K562 (cell line): Measurements from ENCODE around the gene PLXNA2. TPM values are rescaled to one million over a fixed set of nuclear protein-coding genes. Genes with fewer than 3 reads are reported as not detected.

Experiments
- ATAC-seq: fragments of 200-7000 bp; cut with Tn5 transposase; 3 replicates; pipeline ENCODE4 v1.9.1; 2020; ENCODE audit warnings: moderate library complexity
- BruUV-seq: library from RNA; stranded (reverse); fragments of 400-500 nt; replicated peaks from 2 replicates; lab custom pipeline; 2021; lab: Mats Ljungman, UMichigan
- CTCF ChIA-PET: fragments of 300-600 bp; formaldehyde crosslinking; extraction: SDS; loops from one replicate; lab custom pipeline; 2021; ENCODE audit warnings: low intra/inter-chr PET ratio; lab: Yijun Ruan, JAX
- POLR2A ChIA-PET: fragments of 300-600, 350-650 bp; sonication (Branson Sonifier 250); formaldehyde crosslinking; extraction: SDS; loops from one replicate; lab custom pipeline; 2021; ENCODE audit warnings: antibody characterized with exemption, inconsistent platforms; lab: Yijun Ruan, JAX
- DNase-seq, 4 experiments: peaks; one replicate each; pipeline versions ENCODE4 v3.0.0 to v3.0.0-alpha.2; 2011 to 2018; ENCODE audit warnings: low spot score in 3 of 4, mixed read lengths in 3 of 4; ENCODE audit errors: extremely low read depth in 1 of 4
- FAIRE-seq: peaks from 2 replicates; lab custom pipeline; 2011; peaks lifted over from hg19 to GRCh38; lab: Jason Lieb, UNC
- H2AFZ ChIP-seq: 2 replicates; pipeline ENCODE4 v1.6.0; 2011; ENCODE audit warnings: low read depth, low read length, control low read depth, inconsistent platforms
- H3K27ac ChIP-seq: fragments of 200-600 bp; 3 replicates; pipeline ENCODE4 v1.8.0; 2011; ENCODE audit warnings: low read depth, mild to moderate bottlenecking, control low read depth, inconsistent platforms, low read length, moderate library complexity, mixed read lengths; ENCODE audit errors: extremely low read depth
- H3K27me3 ChIP-seq, 2 experiments: fragments of 300-600 bp in 1 of 2; 2 replicates in 1 of 2; 3 replicates in 1 of 2; pipeline versions ENCODE4 v1.6.0 to v1.8.0; 2011; ENCODE audit warnings: inconsistent platforms in 2 of 2, low read length in 2 of 2, mild to moderate bottlenecking in 1 of 2, mixed read lengths in 1 of 2, moderate library complexity in 1 of 2; ENCODE audit not compliant: control insufficient read depth in 2 of 2, insufficient read depth in 2 of 2
- H3K36me3 ChIP-seq: fragments of 300-600 bp; 3 replicates; pipeline ENCODE4 v1.8.0; 2011; ENCODE audit warnings: mild to moderate bottlenecking, low read length, inconsistent platforms; ENCODE audit not compliant: control insufficient read depth, insufficient read depth
- H3K4me1 ChIP-seq, 2 experiments: fragments of 200-600 bp in 1 of 2; replicated peaks in 1 of 2; 2 replicates in 1 of 2; 3 replicates in 1 of 2; pipeline versions ENCODE4 v1.5.1 to v1.8.0; 2011; ENCODE audit warnings: inconsistent platforms in 2 of 2, low read length in 2 of 2, mild to moderate bottlenecking in 1 of 2, mixed read lengths in 1 of 2, moderate library complexity in 1 of 2; ENCODE audit not compliant: control insufficient read depth in 2 of 2, insufficient read depth in 2 of 2
- H3K4me2 ChIP-seq: 2 replicates; pipeline ENCODE4 v1.6.1; 2011; ENCODE audit warnings: low read length, control low read depth, inconsistent platforms, mixed read lengths; ENCODE audit not compliant: insufficient read depth
- H3K4me3 ChIP-seq: fragments of 200-600 bp; sonication (generic), shearing (Covaris generic); 2 replicates; pipeline ENCODE4 v1.5.1; 2016; ENCODE audit warnings: control low read depth, inconsistent platforms
- H3K79me2 ChIP-seq: fragments of 200-600 bp; 3 replicates; pipeline ENCODE4 v1.8.0; 2011; ENCODE audit warnings: low read length, inconsistent platforms; ENCODE audit not compliant: control insufficient read depth, insufficient read depth
- H3K9ac ChIP-seq, 2 experiments: 2 replicates each; pipeline versions ENCODE4 v1.6.0 to v1.6.1; 2011; ENCODE audit warnings: low read depth in 2 of 2, low read length in 2 of 2, control low read depth in 1 of 2, inconsistent platforms in 1 of 2, mild to moderate bottlenecking in 1 of 2, mixed read lengths in 1 of 2; ENCODE audit not compliant: insufficient read depth in 1 of 2
- H3K9me1 ChIP-seq: one replicate; pipeline ENCODE4 v1.6.0; 2011; ENCODE audit warnings: inconsistent platforms, mild to moderate bottlenecking, low read length, moderate library complexity; ENCODE audit not compliant: control insufficient read depth, insufficient read depth
- H3K9me3 ChIP-seq: replicated peaks from 2 replicates; pipeline ENCODE4 v1.5.1; 2011; ENCODE audit warnings: low read depth, low read length, inconsistent platforms; ENCODE audit not compliant: control insufficient read depth, insufficient read depth
- H4K20me1 ChIP-seq: replicated peaks from 2 replicates; pipeline ENCODE4 v1.6.1; 2011; ENCODE audit warnings: low read length, inconsistent platforms, mixed read lengths; ENCODE audit not compliant: control insufficient read depth, insufficient read depth
- FOXK2 ChIP-seq, 2 experiments: fragments of 450-650 bp; IDR thresholded peaks in 1 of 2; conservative IDR thresholded peaks in 1 of 2; 2 replicates each; pipeline ENCODE4 v1.6.1; 2016; ENCODE audit warnings: low read depth in 2 of 2, mild to moderate bottlenecking in 1 of 2
- MTA3 ChIP-seq: fragments of 450-650 bp; formaldehyde crosslinking; IDR thresholded peaks from 2 replicates; pipeline ENCODE4 v1.6.1; 2017; ENCODE audit warnings: mild to moderate bottlenecking, borderline replicate concordance
- SUPT5H ChIP-seq: fragments of 450-650 bp; IDR thresholded peaks from 2 replicates; pipeline ENCODE4 v1.6.1; 2016
- ZNF175 ChIP-seq: fragments of 200-800 bp; sonication (Bioruptor generic); IDR thresholded peaks from 2 replicates; pipeline ENCODE4 v1.6.1; 2016; ENCODE audit warnings: low read depth, mild to moderate bottlenecking, missing genetic modification characterization, missing compliant biosample characterization
- ZNF717 ChIP-seq: fragments of 250-450 bp; sonication (Bioruptor Pico); IDR thresholded peaks from 2 replicates; pipeline ENCODE4 v1.5.0; 2021
- WGBS: fragments of 100-300 bp; shearing (Covaris generic); methylation state at CpG from one replicate; pipeline ENCODE4 v1.1.6; 2016; ENCODE audit warnings: low coverage, mixed read lengths; ENCODE audit not compliant: insufficient coverage; ENCODE audit errors: missing lambda C conversion rate; 5-methylcytosine and 5-hydroxymethylcytosine counted together
- in situ Hi-C: fragments of 300-500 bp; cut with MboI; formaldehyde crosslinking; loops from 4 replicates; pipeline ENCODE4 v1.15.0; 2018; ENCODE audit warnings: inconsistent platforms, mixed read lengths
- intact Hi-C: fragments of 100-400 bp; cut with micrococcal nuclease; formaldehyde crosslinking; loops from 2 replicates; pipeline ENCODE4 v1.14.2; 2022
- polyA plus RNA-seq, 8 experiments: library from polyadenylated mRNA; depleted of rRNA in 4 of 8; stranded (reverse) in 5 of 8; unstranded in 3 of 8; fragments of >200 nt; fragmentation: Nextera tagmentation in 2 of 8; fragmentation: Illumina TruSeq in 1 of 8; extraction: Ambion mirVana in 2 of 8; extraction: Trizol in 1 of 8; gene quantifications; 2 replicates each; pipeline versions ENCODE4 v1.2.1 to v1.2.3, GENCODE V29; 2011 to 2014; ENCODE audit warnings: inconsistent platforms in 1 of 8, missing spikeins in 1 of 8
- total RNA-seq, 7 experiments: library from RNA; depleted of rRNA in 6 of 7; stranded (reverse); fragments of >200 nt in 6 of 7; fragmentation: Illumina TruSeq in 2 of 7; extraction: Trizol in 2 of 7; gene quantifications; 2 replicates each; pipeline versions ENCODE4 v1.2.1 to v1.2.3, GENCODE V29; 2011 to 2021; ENCODE audit warnings: low replicate concordance in 1 of 7

The PLXNA2 gene
- total and polyA plus RNA-seq, 9 of the 15 experiments (the other 6 are each of a cell fraction or from before 2014, with no cell fraction given) = 0.01 to 1.3 (median 0.32) TPM

GRCh38 chr1:208093046-208093445 lies 151.1 kb downstream of the PLXNA2 start:
- no peak for DNase-seq
- H4K20me1 ChIP-seq = no peaks in the 10 kb centered on the region
- in situ Hi-C loops (no loop called here), intact Hi-C loops (loop anchor here (1.0 kb wide), 1 partner anchor 57 kb away; no protein-coding TSS in a partner anchor)
- no peak overlapping the region for H3K27ac ChIP-seq
- H3K4me2 ChIP-seq = no peak overlapping the region
- H3K9me3 ChIP-seq = no peaks in the 10 kb centered on the region
- H3K9me1 ChIP-seq = no peaks in the 10 kb centered on the region
- CTCF ChIA-PET = interaction anchor here (0.7 to 2.8 kb wide), 2 partner anchors 71 to 636 kb away, joined by 3 to 18 read pairs; no protein-coding TSS in a partner anchor
- no peaks in the 10 kb centered on the region for H3K36me3 ChIP-seq
- POLR2A ChIA-PET = interaction anchor here (0.8 kb wide), 1 partner anchor 9 kb away, joined by 4 read pairs; no protein-coding TSS in a partner anchor
- H3K9ac ChIP-seq = no peak overlapping the region
- H3K4me1 ChIP-seq = no peaks in the 10 kb centered on the region
- H3K27me3 ChIP-seq = peaks cover 10 to 30% of the 10 kb centered on the region in 2 experiments; a peak in 4 of 5 replicates
- ATAC-seq = no peak
- no peaks in the 10 kb centered on the region for H3K79me2 ChIP-seq
- 2% methylated on average over 3 of the region's 3 CpGs for WGBS
- H2AFZ ChIP-seq = no peak overlapping the region
- no peak overlapping the region for H3K4me3 ChIP-seq
- no peak for FAIRE-seq
- no TSS peak for BruUV-seq
- TF ChIP-seq FOXK2 (conservative IDR thresholded peaks at IDR 0.05 in 1 of 2, IDR thresholded peaks at IDR 0.05 in 1 of 2; ENCODE audit: low read depth in 2 of 2) (no peak), MTA3 (no peak), ZNF717 (no peak), ZNF175 (CRISPR knock-in tag) (no peak), SUPT5H (no peak)
